IMR-90 (cell line): ENCODE results near the gene TCF12. TPM values are rescaled to one million over a fixed set of nuclear protein-coding genes. Genes with fewer than 3 reads are reported as not detected.

Experiments
- ATAC-seq: fragments of 200-7000 bp; cut with Tn5 transposase; 2 replicates; pipeline ENCODE4 v1.9.1; 2020; ENCODE audit warnings: low read depth, mild to moderate bottlenecking, moderate library complexity
- BruUV-seq: library from RNA; stranded (reverse); fragments of 400-500 nt; replicated peaks from 2 replicates; lab custom pipeline; 2021; lab: Mats Ljungman, UMichigan
- CTCF ChIA-PET: fragments of 300-600 bp; formaldehyde crosslinking; extraction: SDS; loops from one replicate; lab custom pipeline; 2021; ENCODE audit warnings: antibody characterized with exemption; lab: Yijun Ruan, JAX
- POLR2A ChIA-PET: fragments of 300-600 bp; sonication (Branson Sonifier 250); formaldehyde crosslinking; loops from one replicate; lab custom pipeline; 2022; ENCODE audit warnings: antibody characterized with exemption; ENCODE audit not compliant: unreplicated experiment; lab: Charles Lee
- DNase-seq: peaks from one replicate; pipeline ENCODE4 v3.0.0; 2013
- H2AFZ ChIP-seq: replicated peaks from 2 replicates; pipeline ENCODE3; 2013; ENCODE audit warnings: low read length, mild to moderate bottlenecking; ENCODE audit not compliant: poor library complexity
- H2AK5ac ChIP-seq: 2 replicates; pipeline ENCODE4 v1.6.1; 2013; ENCODE audit warnings: low read depth, low read length, inconsistent platforms
- H2AK9ac ChIP-seq: replicated peaks from 2 replicates; pipeline ENCODE3; 2013; ENCODE audit warnings: mild to moderate bottlenecking, low read depth, low read length, moderate library complexity; ENCODE audit not compliant: poor library complexity
- H2BK120ac ChIP-seq: 2 replicates; pipeline ENCODE4 v1.6.1; 2013; ENCODE audit warnings: low read depth, low read length, inconsistent platforms
- H2BK15ac ChIP-seq: 3 replicates; pipeline ENCODE4 v1.6.1; 2013; ENCODE audit warnings: low read depth, low read length, inconsistent platforms
- H2BK20ac ChIP-seq: 2 replicates; pipeline ENCODE4 v1.6.1; 2013; ENCODE audit warnings: low read depth, mild to moderate bottlenecking, inconsistent platforms, low read length, moderate library complexity
- H2BK5ac ChIP-seq: 2 replicates; pipeline ENCODE4 v1.6.1; 2013; ENCODE audit warnings: mild to moderate bottlenecking, low read depth, low read length, inconsistent platforms; ENCODE audit not compliant: poor library complexity, severe bottlenecking
- H3K14ac ChIP-seq: replicated peaks from 2 replicates; pipeline ENCODE4 v1.6.1; 2013; ENCODE audit warnings: low read depth, low read length, inconsistent platforms
- H3K18ac ChIP-seq: 2 replicates; pipeline ENCODE4 v1.6.1; 2013; ENCODE audit warnings: low read depth, low read length, control low read depth
- H3K23ac ChIP-seq: 2 replicates; pipeline ENCODE4 v1.6.1; 2013; ENCODE audit warnings: low read depth, low read length, inconsistent platforms
- H3K27ac ChIP-seq: 2 replicates; pipeline ENCODE4 v1.5.1; 2013; ENCODE audit warnings: mild to moderate bottlenecking, control low read depth, low read length; ENCODE audit not compliant: insufficient read depth
- H3K27me3 ChIP-seq: 2 replicates; pipeline ENCODE4 v1.6.1; 2013; ENCODE audit warnings: low read length; ENCODE audit not compliant: control insufficient read depth, insufficient read depth
- H3K36me3 ChIP-seq: 2 replicates; pipeline ENCODE4 v1.6.1; 2013; ENCODE audit warnings: low read length, mixed read lengths; ENCODE audit not compliant: control insufficient read depth, insufficient read depth
- H3K4ac ChIP-seq: 2 replicates; pipeline ENCODE4 v1.6.1; 2013; ENCODE audit warnings: low read depth, low read length, inconsistent platforms
- H3K4me1 ChIP-seq: 2 replicates; pipeline ENCODE4 v1.6.1; 2013; ENCODE audit warnings: low read length, mixed read lengths; ENCODE audit not compliant: control insufficient read depth, insufficient read depth
- H3K4me2 ChIP-seq: 2 replicates; pipeline ENCODE4 v1.6.1; 2013; ENCODE audit warnings: low read depth, mild to moderate bottlenecking, control low read depth, low read length, moderate library complexity
- H3K4me3 ChIP-seq: 2 replicates; pipeline ENCODE4 v1.5.1; 2013; ENCODE audit warnings: low read depth, mild to moderate bottlenecking, control low read depth, low read length, moderate library complexity; ENCODE audit not compliant: insufficient read depth
- H3K56ac ChIP-seq: 2 replicates; pipeline ENCODE4 v1.6.1; 2013; ENCODE audit warnings: low read length, inconsistent platforms; ENCODE audit not compliant: insufficient read depth; ENCODE audit errors: extremely low read depth
- H3K79me1 ChIP-seq, 2 experiments: 2 replicates each; pipeline ENCODE4 v1.6.1; 2013; ENCODE audit warnings: low read length in 2 of 2, inconsistent platforms in 1 of 2, low read depth in 1 of 2
- H3K9ac ChIP-seq: 2 replicates; pipeline ENCODE4 v1.6.1; 2013; ENCODE audit warnings: low read depth, low read length, control low read depth
- H3K9me1 ChIP-seq: 2 replicates; pipeline ENCODE4 v1.6.1; 2013; ENCODE audit warnings: low read length, inconsistent platforms; ENCODE audit not compliant: insufficient read depth
- H3K9me3 ChIP-seq: 2 replicates; pipeline ENCODE4 v1.6.1; 2013; ENCODE audit warnings: low read length; ENCODE audit not compliant: control insufficient read depth, insufficient read depth
- H4K20me1 ChIP-seq: 2 replicates; pipeline ENCODE4 v1.6.1; 2013; ENCODE audit warnings: low read length, inconsistent platforms; ENCODE audit not compliant: insufficient read depth
- H4K5ac ChIP-seq: 2 replicates; pipeline ENCODE4 v1.6.1; 2013; ENCODE audit warnings: mild to moderate bottlenecking, low read depth, low read length, control low read depth
- H4K8ac ChIP-seq, 2 experiments: 2 replicates each; pipeline ENCODE4 v1.6.1; 2013; ENCODE audit warnings: low read depth in 2 of 2, low read length in 2 of 2, control low read depth in 1 of 2, inconsistent platforms in 1 of 2
- H4K91ac ChIP-seq: 2 replicates; pipeline ENCODE4 v1.6.1; 2013; ENCODE audit warnings: low read depth, low read length, inconsistent platforms; ENCODE audit not compliant: insufficient read depth
- BHLHE40 ChIP-seq: fragments of 150-350 bp; IDR thresholded peaks from 2 replicates; pipeline ENCODE4 v1.6.1; 2016; ENCODE audit warnings: mild to moderate bottlenecking, low read depth, low read length
- CEBPB ChIP-seq: IDR thresholded peaks from 2 replicates; pipeline ENCODE4 v1.6.1; 2012; ENCODE audit warnings: low read depth, low read length, improper control_type of control experiment
- CHD1 ChIP-seq: IDR thresholded peaks from 2 replicates; pipeline ENCODE4 v1.6.1; 2012; ENCODE audit warnings: low read depth, low read length, improper control_type of control experiment
- CTCF ChIP-seq: conservative IDR thresholded peaks from 2 replicates; pipeline ENCODE4 v1.5.1; 2012; ENCODE audit warnings: mild to moderate bottlenecking, low read depth, low read length, improper control_type of control experiment
- ELK1 ChIP-seq: fragments of 150-350 bp; IDR thresholded peaks from 2 replicates; pipeline ENCODE4 v1.6.1; 2016; ENCODE audit warnings: low read depth, mild to moderate bottlenecking, low read length, moderate library complexity, borderline replicate concordance
- FOS ChIP-seq: fragments of 150-350 bp; IDR thresholded peaks from 2 replicates; pipeline ENCODE4 v1.6.1; 2016; ENCODE audit warnings: low read depth, low read length
- MAFK ChIP-seq: IDR thresholded peaks from 2 replicates; pipeline ENCODE4 v1.6.1; 2012; ENCODE audit warnings: low read depth, low read length, improper control_type of control experiment
- MAZ ChIP-seq: IDR thresholded peaks from 2 replicates; pipeline ENCODE4 v1.6.1; 2012; ENCODE audit warnings: low read depth, mild to moderate bottlenecking, low read length, improper control_type of control experiment, moderate library complexity, borderline replicate concordance
- MXI1 ChIP-seq: IDR thresholded peaks from 2 replicates; pipeline ENCODE4 v1.6.1; 2012; ENCODE audit warnings: low read depth, mild to moderate bottlenecking, low read length, moderate library complexity, borderline replicate concordance
- NFE2L2 ChIP-seq: fragments of 150-350 bp; IDR thresholded peaks from 2 replicates; pipeline ENCODE4 v1.6.1; 2016; ENCODE audit warnings: low read depth, mild to moderate bottlenecking, low read length
- POLR2A ChIP-seq: IDR thresholded peaks from 2 replicates; pipeline ENCODE4 v1.6.1; 2012; ENCODE audit warnings: mild to moderate bottlenecking, low read depth, low read length
- RAD21 ChIP-seq: IDR thresholded peaks from 2 replicates; pipeline ENCODE4 v1.6.1; 2012; ENCODE audit warnings: low read length, improper control_type of control experiment
- RCOR1 ChIP-seq: IDR thresholded peaks from 2 replicates; pipeline ENCODE4 v1.6.1; 2012; ENCODE audit warnings: mild to moderate bottlenecking, low read length, improper control_type of control experiment; ENCODE audit not compliant: insufficient replicate concordance
- RFX5 ChIP-seq: IDR thresholded peaks from 2 replicates; pipeline ENCODE4 v1.8.0; 2012; ENCODE audit warnings: low read depth, mild to moderate bottlenecking, low read length, moderate library complexity
- SMC3 ChIP-seq: fragments of 150-350 bp; IDR thresholded peaks from 2 replicates; pipeline ENCODE4 v1.6.1; 2016; ENCODE audit warnings: low read depth, mild to moderate bottlenecking, antibody characterized with exemption, low read length, moderate library complexity
- USF2 ChIP-seq: fragments of 150-350 bp; IDR thresholded peaks from 2 replicates; pipeline ENCODE4 v1.6.1; 2017; ENCODE audit warnings: mild to moderate bottlenecking, antibody characterized with exemption, low read length, low read depth
- WGBS, 2 experiments: methylation state at CpG; one replicate each; pipeline versions ENCODE4 v1.1.5 to v1.1.7; 2013; ENCODE audit warnings: missing lambda C conversion rate in 2 of 2; ENCODE audit not compliant: insufficient read length in 1 of 2; ENCODE audit errors: extremely low coverage in 2 of 2; 5-methylcytosine and 5-hydroxymethylcytosine counted together
- dilution Hi-C: fragments of 300-500 bp; cut with HindIII; formaldehyde crosslinking; loops from one replicate; pipeline ENCODE4 v1.14.3; 2018; ENCODE audit warnings: low sequenced_read_pairs; ENCODE audit not compliant: unreplicated experiment
- in situ Hi-C: fragments of 300-500 bp; cut with MboI; formaldehyde crosslinking; loops from 3 replicates; pipeline ENCODE4 v1.14.3; 2019; ENCODE audit warnings: low sequenced_read_pairs, inconsistent platforms, mixed read lengths
- intact Hi-C: fragments of 100-400 bp; cut with micrococcal nuclease; formaldehyde crosslinking; loops from 2 replicates; pipeline ENCODE4 v1.10.0; 2022
- polyA plus RNA-seq, 3 experiments: library from polyadenylated mRNA; depleted of rRNA; stranded (reverse); fragments of >200 nt; gene quantifications; 2 replicates each; pipeline ENCODE4 v1.2.3, GENCODE V29; 2012; ENCODE audit warnings: low replicate concordance in 1 of 3
- total RNA-seq: library from RNA; depleted of rRNA; stranded (reverse); fragments of >200 nt; gene quantifications from 2 replicates; pipeline ENCODE4 v1.2.3, GENCODE V29; 2012

Gene TCF12
- total and polyA plus RNA-seq, 2 of the 4 experiments (the other 2 are of a cell fraction): 79.4 to 160 TPM

- Histone ChIP-seq H3K23ac (0 out of 2 replicates have a peak overlapping the region, but pooled peaks have one; percentile 4), H3K27me3 (no peaks in the 10 kb centered on the region), H3K4me3 (no peak overlapping the region), H3K79me1 (peaks cover 47 to 65% of the 10 kb centered on the region in 2 experiments), H2BK20ac (no peak overlapping the region), H3K56ac (no peak overlapping the region), H3K36me3 (no peaks in the 10 kb centered on the region), H3K9me1 (peaks cover 10% of the 10 kb centered on the region), H2BK120ac (no peak overlapping the region), H4K20me1 (peaks cover 9% of the 10 kb centered on the region), H4K91ac (no peak overlapping the region), H3K4me2 (no peak overlapping the region), H2AFZ (peak overlapping the region; percentile 13), H2BK15ac (no peak overlapping the region), H2AK5ac (no peak overlapping the region), H3K9ac (no peak overlapping the region), H3K18ac (no peak overlapping the region), H3K9me3 (no peaks in the 10 kb centered on the region), H3K4me1 (peaks cover 2% of the 10 kb centered on the region; the same call in 1 of the 2 replicates), H3K14ac (0 out of 2 replicates have a peak overlapping the region, but pooled peaks have one; percentile 23), H4K8ac (no peak overlapping the region; a peak in 1 of 4 replicates), H2BK5ac (no peak overlapping the region), H3K4ac (no peak overlapping the region), H3K27ac (no peak overlapping the region), H4K5ac (no peak overlapping the region), H2AK9ac (no peak overlapping the region)
- ATAC-seq: peak; percentile 57
- DNase-seq: peak; percentile 43
- ChIA-PET CTCF (no interaction called here), POLR2A (no interaction called here)
- no peak for TF ChIP-seq RFX5
- TF ChIP-seq CEBPB: no peak
- no peak for TF ChIP-seq FOS
- no peak for TF ChIP-seq BHLHE40
- TF ChIP-seq SMC3: no peak
- no peak for TF ChIP-seq POLR2A
- TF ChIP-seq NFE2L2: no peak
- no peak for TF ChIP-seq ELK1
- TF ChIP-seq RCOR1: no peak
- no peak for TF ChIP-seq CTCF
- no peak for TF ChIP-seq MXI1
- no peak for TF ChIP-seq CHD1
- no peak for TF ChIP-seq RAD21
- TF ChIP-seq MAFK: no peak
- TF ChIP-seq MAZ: no peak
- TF ChIP-seq USF2: no peak
- intact Hi-C loops: no loop called here
- dilution Hi-C loops: no loop called here
- WGBS, 2 experiments: no CpG with 5 or more reads among the region's 2 CpGs
- BruUV-seq: no TSS peak
- in situ Hi-C loops: no loop called here
Measured at GRCh38 chr15:57112178-57112577, 193.7 kb downstream of the TCF12 start.
